SK-N-MC (cell line): ENCODE measurements around the gene IKZF4.
"Not testable (repeated sequence)": the region's sequence is repeated elsewhere in the genome, so short reads cannot be mapped to it uniquely, and the experiment has no call there.

ENCODE experiments used
- EZH2 ChIP-seq: fragments of 200-600 bp; sonication (generic); IDR thresholded peaks from one replicate; pipeline ENCODE4 v1.6.1; 2017; ENCODE audit warnings: antibody characterized with exemption
- FOXP2 ChIP-seq: optimal IDR thresholded peaks from 2 replicates; pipeline ENCODE3; 2011; ENCODE audit warnings: mild to moderate bottlenecking, moderate library complexity; ENCODE audit not compliant: insufficient read depth; ENCODE audit errors: extremely low read length, control extremely low read depth
- POLR2AphosphoS5 ChIP-seq: IDR thresholded peaks from 2 replicates; pipeline ENCODE4 v1.6.1; 2012; ENCODE audit warnings: mild to moderate bottlenecking, low read depth, low read length, borderline replicate concordance

DNA sequence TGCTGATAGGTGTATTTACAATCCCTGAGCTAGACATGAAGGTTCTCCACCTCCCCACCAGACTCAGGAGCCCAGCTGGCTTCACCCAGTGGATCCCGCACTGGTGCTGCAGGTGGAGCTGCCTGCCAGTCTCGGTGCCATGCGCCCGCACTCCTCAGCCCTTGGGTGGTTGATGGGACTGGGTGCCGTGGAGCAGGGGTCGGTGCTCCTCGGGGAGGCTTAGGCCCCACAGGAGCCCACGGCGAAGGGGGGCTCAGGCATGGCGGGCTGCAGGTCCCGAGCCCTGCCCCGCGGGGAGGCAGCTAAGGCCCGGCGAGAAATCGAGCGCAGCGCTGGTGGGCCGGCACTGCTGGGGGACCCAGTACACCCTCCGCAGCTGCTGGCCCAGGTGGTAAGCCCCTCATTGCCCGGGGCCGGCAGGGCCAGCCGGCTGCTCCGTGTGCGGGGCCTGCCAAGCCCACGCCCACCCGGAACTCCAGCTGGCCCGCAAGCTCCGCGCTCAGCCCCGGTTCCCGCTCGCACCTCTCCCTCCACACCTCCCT is 20.8 kb upstream of the IKZF4 start:
- not testable (repeated sequence) for TF ChIP-seq EZH2, POLR2AphosphoS5, FOXP2
